ENCODE results near the gene LRRD1.

DNA sequence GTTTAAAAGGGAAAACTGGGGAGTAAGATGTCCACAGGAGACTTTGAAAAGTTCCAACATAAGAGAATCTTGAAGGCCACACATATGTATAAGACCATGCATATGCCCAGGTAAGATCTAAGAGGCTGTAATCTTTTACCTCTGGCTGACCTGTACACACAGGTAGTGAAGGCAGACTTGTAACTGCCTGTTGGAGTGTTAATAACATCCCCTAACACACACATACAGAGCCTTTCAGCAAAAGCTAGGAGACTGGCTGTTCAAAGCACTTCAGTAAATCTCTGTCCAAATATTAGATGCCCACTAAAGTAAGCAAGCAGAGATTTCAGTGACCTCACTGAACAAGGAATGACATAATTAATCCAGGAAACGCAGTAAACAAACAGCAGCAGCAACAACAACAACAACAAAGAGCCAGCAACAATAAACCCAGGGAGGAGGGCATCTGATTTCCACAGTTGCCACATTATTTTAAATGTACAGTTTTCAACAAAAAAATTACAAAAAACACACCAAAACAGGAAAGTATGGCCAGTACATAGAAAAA lies 59.7 kb downstream of the LRRD1 start:
- TF ChIP-seq, protein P1, sequence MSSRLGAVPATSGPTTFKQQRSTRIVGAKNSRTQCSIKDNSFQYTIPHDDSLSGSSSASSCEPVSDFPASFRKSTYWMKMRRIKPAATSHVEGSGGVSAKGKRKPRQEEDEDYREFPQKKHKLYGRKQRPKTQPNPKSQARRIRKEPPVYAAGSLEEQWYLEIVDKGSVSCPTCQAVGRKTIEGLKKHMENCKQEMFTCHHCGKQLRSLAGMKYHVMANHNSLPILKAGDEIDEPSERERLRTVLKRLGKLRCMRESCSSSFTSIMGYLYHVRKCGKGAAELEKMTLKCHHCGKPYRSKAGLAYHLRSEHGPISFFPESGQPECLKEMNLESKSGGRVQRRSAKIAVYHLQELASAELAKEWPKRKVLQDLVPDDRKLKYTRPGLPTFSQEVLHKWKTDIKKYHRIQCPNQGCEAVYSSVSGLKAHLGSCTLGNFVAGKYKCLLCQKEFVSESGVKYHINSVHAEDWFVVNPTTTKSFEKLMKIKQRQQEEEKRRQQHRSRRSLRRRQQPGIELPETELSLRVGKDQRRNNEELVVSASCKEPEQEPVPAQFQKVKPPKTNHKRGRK (CRISPR knock-in tag; IDR thresholded peaks at IDR 0.05): no peak
- TF ChIP-seq REL (CRISPR knock-in tag; conservative IDR thresholded peaks at IDR 0.05): no peak
- TF ChIP-seq, protein P2, sequence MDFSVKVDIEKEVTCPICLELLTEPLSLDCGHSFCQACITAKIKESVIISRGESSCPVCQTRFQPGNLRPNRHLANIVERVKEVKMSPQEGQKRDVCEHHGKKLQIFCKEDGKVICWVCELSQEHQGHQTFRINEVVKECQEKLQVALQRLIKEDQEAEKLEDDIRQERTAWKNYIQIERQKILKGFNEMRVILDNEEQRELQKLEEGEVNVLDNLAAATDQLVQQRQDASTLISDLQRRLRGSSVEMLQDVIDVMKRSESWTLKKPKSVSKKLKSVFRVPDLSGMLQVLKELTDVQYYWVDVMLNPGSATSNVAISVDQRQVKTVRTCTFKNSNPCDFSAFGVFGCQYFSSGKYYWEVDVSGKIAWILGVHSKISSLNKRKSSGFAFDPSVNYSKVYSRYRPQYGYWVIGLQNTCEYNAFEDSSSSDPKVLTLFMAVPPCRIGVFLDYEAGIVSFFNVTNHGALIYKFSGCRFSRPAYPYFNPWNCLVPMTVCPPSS (IDR thresholded peaks at IDR 0.05): no peak
- no peak for TF ChIP-seq MXI1 (IDR thresholded peaks at IDR 0.05; ENCODE audit: borderline replicate concordance, low read depth, low read length)
- TF ChIP-seq BHLHE40 (IDR thresholded peaks at IDR 0.05; ENCODE audit: low read length): no peak
- TF ChIP-seq JUND (CRISPR knock-in tag; IDR thresholded peaks at IDR 0.05): no peak
- no peak for TF ChIP-seq CREB1 (IDR thresholded peaks at IDR 0.05)
- TF ChIP-seq CREB1 (CRISPR knock-in tag; IDR thresholded peaks at IDR 0.05): no peak
- TF ChIP-seq TARDBP (CRISPR knock-in tag; IDR thresholded peaks at IDR 0.05): no peak
- no peak for TF ChIP-seq ZNF674 (CRISPR knock-in tag; IDR thresholded peaks at IDR 0.05; ENCODE audit: low read depth)

Data from HepG2 (cell line).